ENCODE measurements around the gene CA5A.
A peak's percentile ranks its signal among the peaks of the same experiment; 100 is the strongest.

Gene CA5A

GRCh38 chr16:87961623-87962022 is 25.3 kb upstream of the CA5A start:
- no peak for DNase-seq

- no peak for DNase-seq
These were observed 24.5 kb upstream of the CA5A start for GRCh38 chr16:87960852-87961251.

- no peak for DNase-seq
These were observed 24.0 kb upstream of the CA5A start for GRCh38 chr16:87960296-87960695.

GRCh38 chr16:87959391-87959990 is 23.2 kb upstream of the CA5A start:
- DNase-seq: no peak

- no peak for DNase-seq
These were observed 22.3 kb upstream of the CA5A start for GRCh38 chr16:87958632-87959031.

GRCh38 chr16:87957296-87958094 is 21.2 kb upstream of the CA5A start:
- no peak for DNase-seq

GRCh38 chr16:87956365-87957231 is 20.3 kb upstream of the CA5A start:
- DNase-seq: peak; percentile 76 to 81

GRCh38 chr16:87956098-87956364 is 19.7 kb upstream of the CA5A start:
- DNase-seq: no peak

GRCh38 chr16:87955302-87956097 is 19.2 kb upstream of the CA5A start:
- DNase-seq: no peak

- DNase-seq: no peak
These were observed 18.5 kb upstream of the CA5A start for GRCh38 chr16:87954826-87955225.

GRCh38 chr16:87954361-87954760 is 18.0 kb upstream of the CA5A start:
- no peak for DNase-seq

GRCh38 chr16:87953308-87954215 is 17.2 kb upstream of the CA5A start:
- no peak for DNase-seq

- no peak for DNase-seq
These were observed 16.4 kb upstream of the CA5A start for GRCh38 chr16:87952751-87953150.

- DNase-seq: peak; percentile 29 to 36
These were observed 15.5 kb upstream of the CA5A start for GRCh38 chr16:87951552-87952538.

GRCh38 chr16:87950765-87951551 is 14.6 kb upstream of the CA5A start, which contains the start of gene BANP:
BANP (plus strand) TSS chr16:87951434; CDS start chr16:87975116, 23,682 bp downstream.
- peak; percentile 96 to 97 for DNase-seq

- DNase-seq: no peak
These were observed 12.9 kb upstream of the CA5A start for GRCh38 chr16:87949071-87949744.

- DNase-seq: no peak
These were observed 12.4 kb upstream of the CA5A start for GRCh38 chr16:87948735-87949070.

- DNase-seq: no peak
These were observed 11.8 kb upstream of the CA5A start for GRCh38 chr16:87948119-87948545.
